BE2C (cell line): Measurements from ENCODE around the gene RNF169.

Experiments
- DNase-seq: peaks from one replicate; pipeline ENCODE4 v3.0.0-alpha.2; 2020
- H3K27me3 ChIP-seq: fragments of 250-450 bp; sonication (Bioruptor Pico); 2 replicates; pipeline ENCODE4 v1.5.1; 2020; ENCODE audit warnings: mild to moderate bottlenecking
- H3K36me3 ChIP-seq: fragments of 250-450 bp; sonication (Bioruptor Pico); 2 replicates; pipeline ENCODE4 v1.5.1; 2020; ENCODE audit warnings: mild to moderate bottlenecking
- H3K4me1 ChIP-seq: fragments of 250-450 bp; sonication (Bioruptor Pico); 2 replicates; pipeline ENCODE4 v1.5.1; 2020
- H3K4me3 ChIP-seq: 2 replicates; pipeline ENCODE4 v1.5.1; 2011; ENCODE audit warnings: low read depth, low read length
- H3K9me3 ChIP-seq: fragments of 250-450 bp; sonication (Bioruptor Pico); 2 replicates; pipeline ENCODE4 v1.5.1; 2020
- TF ChIP-seq, protein P1 (sequence below): IDR thresholded peaks from 2 replicates; pipeline ENCODE4 v1.5.1; 2012; ENCODE audit warnings: mild to moderate bottlenecking, low read depth, low read length

RNF169 gene

DNA sequence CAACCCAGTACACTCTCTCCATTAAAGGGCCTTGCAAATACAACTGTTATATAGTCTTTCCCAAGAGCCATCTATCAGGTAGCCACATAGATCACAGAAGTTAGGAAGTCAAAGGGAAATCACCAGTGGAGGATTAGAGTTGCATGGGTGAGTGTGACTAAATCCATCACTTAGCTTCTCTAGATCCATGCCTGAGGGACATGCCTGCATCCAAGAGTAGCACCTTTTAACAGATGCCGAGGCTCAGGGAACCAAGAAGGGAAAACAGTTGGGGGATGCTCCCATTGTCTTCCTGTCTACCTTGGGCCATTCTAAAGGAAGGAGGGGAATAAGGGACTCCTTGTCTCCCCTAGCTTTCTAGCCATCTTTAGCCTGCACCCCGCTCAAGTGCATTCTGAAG lies 122.4 kb downstream of the RNF169 start:
- H3K36me3 ChIP-seq: peaks cover 4% of the 10 kb centered on the region; the same call in 1 of the 2 replicates
- H3K9me3 ChIP-seq: peaks cover 2% of the 10 kb centered on the region
- no peak overlapping the region for H3K4me3 ChIP-seq
- H3K27me3 ChIP-seq: no peaks in the 10 kb centered on the region
- H3K4me1 ChIP-seq: no peaks in the 10 kb centered on the region
- TF ChIP-seq, protein P1, sequence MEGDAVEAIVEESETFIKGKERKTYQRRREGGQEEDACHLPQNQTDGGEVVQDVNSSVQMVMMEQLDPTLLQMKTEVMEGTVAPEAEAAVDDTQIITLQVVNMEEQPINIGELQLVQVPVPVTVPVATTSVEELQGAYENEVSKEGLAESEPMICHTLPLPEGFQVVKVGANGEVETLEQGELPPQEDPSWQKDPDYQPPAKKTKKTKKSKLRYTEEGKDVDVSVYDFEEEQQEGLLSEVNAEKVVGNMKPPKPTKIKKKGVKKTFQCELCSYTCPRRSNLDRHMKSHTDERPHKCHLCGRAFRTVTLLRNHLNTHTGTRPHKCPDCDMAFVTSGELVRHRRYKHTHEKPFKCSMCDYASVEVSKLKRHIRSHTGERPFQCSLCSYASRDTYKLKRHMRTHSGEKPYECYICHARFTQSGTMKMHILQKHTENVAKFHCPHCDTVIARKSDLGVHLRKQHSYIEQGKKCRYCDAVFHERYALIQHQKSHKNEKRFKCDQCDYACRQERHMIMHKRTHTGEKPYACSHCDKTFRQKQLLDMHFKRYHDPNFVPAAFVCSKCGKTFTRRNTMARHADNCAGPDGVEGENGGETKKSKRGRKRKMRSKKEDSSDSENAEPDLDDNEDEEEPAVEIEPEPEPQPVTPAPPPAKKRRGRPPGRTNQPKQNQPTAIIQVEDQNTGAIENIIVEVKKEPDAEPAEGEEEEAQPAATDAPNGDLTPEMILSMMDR: no peak
- no peak for DNase-seq

GRCh38 chr11:74877132-74877531 lies 128.5 kb downstream of the RNF169 start:
- peaks cover 5% of the 10 kb centered on the region for H3K9me3 ChIP-seq
- TF ChIP-seq, protein P1: peak; percentile 65
- H3K27me3 ChIP-seq: no peaks in the 10 kb centered on the region
- no peaks in the 10 kb centered on the region for H3K4me1 ChIP-seq
- peaks cover 5% of the 10 kb centered on the region for H3K36me3 ChIP-seq
- DNase-seq: no peak
- H3K4me3 ChIP-seq: no peak overlapping the region
